CMK (cell line): ENCODE measurements around the gene AP5S1.

Experiments
- DNase-seq: peaks from one replicate; pipeline ENCODE4 v3.0.0-alpha.2; 2010; ENCODE audit warnings: low read depth

AP5S1 gene, protein sequence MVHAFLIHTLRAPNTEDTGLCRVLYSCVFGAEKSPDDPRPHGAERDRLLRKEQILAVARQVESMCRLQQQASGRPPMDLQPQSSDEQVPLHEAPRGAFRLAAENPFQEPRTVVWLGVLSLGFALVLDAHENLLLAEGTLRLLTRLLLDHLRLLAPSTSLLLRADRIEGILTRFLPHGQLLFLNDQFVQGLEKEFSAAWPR

DNA sequence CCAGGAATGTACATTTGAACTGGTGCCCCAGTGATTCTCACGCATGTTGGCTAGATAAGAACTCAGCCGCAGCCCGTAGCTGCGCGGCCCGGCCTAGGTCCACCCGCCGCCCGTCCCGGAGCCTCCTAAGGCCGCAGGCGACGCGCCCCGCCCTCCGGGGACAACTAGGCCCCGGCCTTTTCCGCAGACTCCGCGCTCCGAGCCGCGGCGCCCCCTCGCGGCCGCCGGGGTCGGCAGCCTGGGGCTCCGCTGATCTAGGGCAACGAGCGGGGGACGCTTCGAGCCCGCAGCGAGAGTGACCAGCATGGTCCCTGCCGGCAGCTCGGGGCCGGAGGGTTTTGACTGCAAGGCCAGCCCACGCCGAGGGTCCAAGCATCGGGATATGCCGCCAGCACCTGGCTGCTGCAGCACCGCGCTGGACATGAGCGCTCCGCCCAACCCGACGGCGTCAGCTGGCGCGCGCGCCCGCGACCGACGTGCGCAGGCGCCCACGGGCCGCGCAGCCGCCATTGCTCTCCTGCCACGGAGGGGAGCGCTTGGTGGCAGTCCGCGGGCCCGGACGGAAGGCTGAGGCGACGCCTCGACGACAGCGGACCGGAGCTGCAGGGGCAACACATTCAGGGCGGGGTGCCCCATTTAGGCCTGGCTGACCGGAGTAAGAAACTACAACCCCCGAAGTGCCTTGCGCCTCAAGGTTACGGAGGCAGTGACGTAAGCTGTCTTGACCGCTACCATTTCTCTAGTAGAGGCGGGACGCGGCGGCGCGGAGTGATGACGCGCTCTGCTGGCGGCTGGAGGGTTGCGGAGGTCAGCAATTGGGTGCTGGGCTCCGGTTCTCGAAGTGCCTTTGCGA lies at the start of gene AP5S1:
TSS of gene AP5S1 (plus strand) at position 500 of the 853 bp plus-strand sequence. CDS start 1,571 bp downstream, outside the sequence.
- DNase-seq = peak; percentile 97

DNA sequence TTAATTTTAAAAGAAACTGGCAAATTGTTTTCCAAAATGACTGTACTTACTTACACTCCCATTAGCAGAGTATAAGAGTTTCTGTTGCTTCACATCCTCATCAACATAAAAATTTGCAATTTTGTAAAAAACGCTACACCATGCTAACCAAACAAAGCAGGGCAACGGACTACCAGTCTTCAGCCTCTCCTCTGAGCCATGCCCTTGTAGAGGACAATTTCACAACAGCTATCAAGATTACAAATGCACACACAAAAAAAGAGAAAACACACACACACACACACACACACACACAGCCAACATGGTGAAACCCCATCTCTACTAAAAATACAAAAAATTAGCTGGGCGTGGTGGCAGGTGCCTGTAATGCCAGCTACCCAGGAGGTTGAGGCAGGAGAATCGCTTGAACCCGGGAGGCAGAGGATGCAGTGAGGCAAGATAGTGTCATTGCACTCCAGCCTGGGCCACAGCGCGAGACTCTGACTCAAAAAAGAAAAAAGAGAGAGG lies 48.7 kb upstream of the AP5S1 start:
- DNase-seq = no peak

DNA sequence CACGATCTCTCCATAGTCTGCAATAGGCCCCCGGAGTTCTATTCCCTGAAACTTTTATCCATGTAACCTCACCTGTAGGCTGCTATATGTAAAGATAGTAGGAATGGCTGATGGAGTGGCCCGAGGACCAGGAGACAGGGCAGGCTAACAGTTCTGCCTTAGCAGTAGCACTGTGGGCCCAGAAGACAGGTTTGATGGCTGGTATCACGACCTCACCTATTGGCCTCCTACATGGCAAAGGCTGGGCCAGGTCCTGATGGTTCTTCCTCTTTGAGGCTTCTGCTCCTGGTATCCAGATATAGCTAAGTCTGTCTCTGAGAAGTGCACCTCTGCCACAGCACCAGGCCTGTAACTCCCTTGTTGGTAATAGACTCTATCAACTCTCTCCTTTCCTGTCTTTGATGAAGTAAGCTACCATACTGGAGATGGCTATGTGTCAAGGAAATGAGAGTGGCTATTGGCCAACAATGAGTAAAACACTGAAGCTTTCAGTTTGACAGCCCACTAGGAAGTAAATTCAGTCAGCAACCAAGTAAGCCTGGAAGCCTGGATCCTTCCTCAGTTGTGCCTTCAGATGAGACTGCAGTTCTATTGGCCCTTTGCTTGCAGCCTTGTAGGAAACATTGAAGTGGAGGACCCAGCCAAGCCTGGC lies 44.8 kb upstream of the AP5S1 start:
- no peak for DNase-seq

- no peak for DNase-seq
These were observed 43.0 kb upstream of the AP5S1 start for GRCh38 chr20:3777381-3777715.

DNA sequence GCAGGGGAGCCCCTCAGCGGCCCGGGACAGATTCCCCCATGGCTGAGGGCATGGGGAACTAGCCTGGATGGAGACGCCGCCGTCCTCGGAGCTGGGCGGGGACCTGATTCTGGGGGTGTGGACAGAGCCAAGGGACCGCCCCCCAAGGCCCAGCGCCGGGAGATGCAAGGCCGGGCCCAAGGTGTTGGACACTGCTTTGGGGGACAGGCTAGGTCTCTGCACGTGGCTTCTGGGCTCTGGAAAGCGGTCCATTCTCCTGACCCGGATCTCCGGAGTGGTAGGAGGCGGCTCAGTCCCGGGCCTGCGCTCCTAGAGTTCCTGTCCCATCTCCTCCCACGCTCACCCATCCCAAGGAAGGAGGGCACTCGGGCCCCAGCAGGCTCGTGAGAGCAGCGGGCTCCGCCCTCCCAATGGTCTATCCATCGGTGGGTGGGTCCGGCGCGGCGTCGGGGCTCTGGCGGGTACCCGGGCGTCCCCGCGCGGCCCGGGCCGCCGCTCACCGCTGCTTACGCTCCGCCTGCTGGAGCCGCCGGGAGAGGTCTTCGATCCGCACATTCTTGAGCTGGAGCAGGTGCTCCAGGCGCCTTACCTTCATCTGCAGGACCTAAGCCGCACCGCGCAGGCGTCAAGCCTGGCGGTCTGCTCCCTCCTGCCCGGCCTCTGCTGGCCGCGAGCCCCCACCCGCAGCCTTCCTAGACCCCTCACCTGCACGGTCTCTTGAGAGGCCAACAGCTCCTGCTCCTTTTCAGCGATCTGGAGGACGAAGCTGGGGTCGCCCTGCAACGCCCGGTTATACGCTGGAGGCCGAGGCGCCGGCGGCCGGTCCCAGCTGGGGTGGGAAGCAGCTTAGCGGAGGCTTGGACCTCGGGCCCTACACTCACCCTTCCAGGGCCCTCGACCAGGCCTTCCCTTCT lies 42.4 kb upstream of the AP5S1 start:
- DNase-seq = no peak

DNA sequence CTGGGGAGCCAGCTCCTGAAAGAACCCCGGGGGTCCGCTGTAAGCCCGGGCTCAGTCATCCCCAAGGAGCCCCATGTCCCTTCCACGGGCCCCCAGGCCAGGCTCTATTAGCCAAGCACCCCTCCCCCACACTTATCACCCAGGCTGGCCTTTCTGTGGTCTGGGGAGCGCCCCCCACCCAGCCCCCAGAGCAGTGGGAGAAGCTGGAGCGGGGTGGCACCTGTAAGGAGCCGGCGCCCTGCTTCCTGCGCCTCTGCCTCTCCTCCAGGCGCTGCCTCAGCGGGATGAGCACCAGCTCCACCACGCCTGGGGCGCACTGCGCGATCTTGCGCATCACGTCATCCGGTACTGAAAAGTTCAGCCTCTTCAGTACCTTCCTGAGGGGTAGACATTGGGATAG lies 41.4 kb upstream of the AP5S1 start:
- DNase-seq = no peak

DNA sequence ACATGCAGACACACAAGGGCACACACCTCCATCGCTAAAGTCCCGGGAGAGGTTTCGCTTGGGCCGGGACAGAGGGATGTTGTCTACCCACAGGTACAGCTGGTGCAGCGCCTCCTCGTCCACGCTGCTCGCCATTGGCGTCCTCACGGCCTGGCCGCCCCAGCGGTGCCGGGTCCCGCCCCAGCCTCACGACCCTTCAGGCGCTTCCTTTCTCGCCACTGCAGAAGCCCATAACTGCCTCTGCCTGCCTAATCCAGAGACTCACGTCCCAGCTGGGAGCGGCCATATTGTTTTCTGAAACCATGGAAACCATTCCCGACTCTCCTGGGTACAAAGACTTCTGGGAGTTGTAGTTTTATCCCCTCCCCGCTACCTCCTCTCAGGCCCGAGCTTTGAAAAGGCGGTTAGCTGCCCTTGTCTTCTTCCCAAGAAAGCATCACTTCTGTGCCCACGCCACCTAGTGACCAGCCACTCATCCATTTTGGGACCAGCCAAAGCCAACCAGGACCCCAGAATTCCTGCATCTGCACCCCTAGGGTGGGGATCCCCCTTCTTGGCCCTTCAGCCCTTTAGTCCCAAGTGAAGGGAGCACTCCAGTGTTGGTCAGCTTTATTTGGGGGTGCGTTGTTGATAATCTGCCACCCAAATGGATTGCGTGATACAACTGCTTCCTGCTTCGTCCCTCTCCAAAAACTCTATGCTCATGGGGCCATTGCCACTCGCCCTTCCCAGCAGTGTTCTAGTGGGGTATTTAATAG lies 39.0 kb upstream of the AP5S1 start, which contains the start of gene SPEF1:
TSS of gene SPEF1 (minus strand) at position 296 of the 758 bp plus-strand sequence. CDS start at position 135, 161 bp downstream.
- DNase-seq = peak; percentile 82

DNA sequence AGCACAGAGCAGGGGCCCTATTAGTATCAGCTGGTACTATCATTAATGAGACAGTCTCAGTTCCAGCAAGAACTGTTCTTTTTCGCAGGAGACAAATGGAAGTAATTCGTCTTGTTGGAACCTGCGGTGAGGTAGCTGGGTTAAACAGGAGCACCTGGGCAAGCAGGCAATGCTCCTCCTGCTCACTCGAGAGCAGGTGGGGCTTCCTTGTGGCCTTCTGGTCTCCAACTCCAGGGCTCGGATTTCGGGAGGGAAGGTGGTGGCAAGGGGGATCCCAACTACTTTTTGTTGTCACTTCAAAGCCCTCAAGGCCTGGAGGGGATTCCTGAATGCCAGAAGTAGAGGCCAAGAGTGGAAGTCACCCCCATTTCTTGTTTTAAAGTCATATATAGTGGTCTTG lies 37.8 kb upstream of the AP5S1 start:
- DNase-seq = no peak

- no peak for DNase-seq
These were observed 37.3 kb upstream of the AP5S1 start for GRCh38 chr20:3783068-3783489.

GRCh38 chr20:3783511-3784195 lies 36.7 kb upstream of the AP5S1 start:
- no peak for DNase-seq

DNA sequence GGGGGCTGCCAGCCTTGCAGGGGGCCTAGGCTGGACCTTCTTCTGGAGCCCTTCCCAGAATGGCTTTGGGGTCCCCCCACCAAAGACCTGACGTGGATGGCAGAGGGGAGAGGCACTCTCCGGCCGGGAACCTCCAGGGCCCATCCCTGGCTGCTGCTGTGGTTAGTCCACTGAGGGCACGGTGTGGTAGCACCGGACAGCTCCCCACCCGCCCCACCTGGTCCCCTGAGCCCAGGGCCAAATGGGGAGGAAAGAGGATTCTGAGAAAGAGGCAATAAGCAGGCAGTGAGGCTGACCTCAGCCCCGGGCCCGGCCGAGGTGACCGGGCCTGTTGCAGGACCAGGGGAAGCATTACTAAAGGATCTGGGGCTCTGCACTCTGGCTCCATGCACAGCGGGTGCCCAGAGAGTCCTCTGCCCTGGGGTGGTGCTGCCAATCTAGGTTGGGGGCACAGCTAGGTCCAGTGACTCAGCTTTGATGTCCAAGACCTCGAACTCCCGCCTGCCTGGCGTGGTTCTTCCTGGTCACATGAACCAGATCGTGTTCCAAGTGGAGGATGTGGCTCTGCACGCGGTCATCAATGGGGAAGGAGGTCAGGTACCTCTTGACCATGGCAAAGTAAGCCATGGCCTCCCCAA lies 36.0 kb upstream of the AP5S1 start:
- no peak for DNase-seq

DNA sequence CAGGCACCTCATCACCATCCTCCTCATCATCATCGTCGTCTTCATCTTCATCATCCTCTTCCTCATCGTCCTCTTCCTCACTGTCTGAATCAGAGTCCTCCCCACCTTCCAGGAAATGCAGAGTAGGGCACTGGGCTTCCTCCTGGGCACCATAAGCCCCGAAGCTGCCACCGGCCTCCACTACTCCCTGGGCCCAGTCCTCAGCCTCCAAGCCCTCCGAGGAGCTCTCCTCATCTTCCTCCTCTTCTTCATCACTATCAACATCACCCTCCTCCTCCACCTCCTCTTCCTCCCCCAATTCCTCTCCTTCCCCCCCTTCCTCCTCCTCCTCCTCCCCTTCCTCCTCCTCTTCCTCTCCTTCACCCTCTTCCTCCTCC lies 35.5 kb upstream of the AP5S1 start:
- DNase-seq = no peak

GRCh38 chr20:3785240-3786125 lies 34.9 kb upstream of the AP5S1 start:
- DNase-seq = no peak

GRCh38 chr20:3786126-3786484 lies 34.2 kb upstream of the AP5S1 start:
- DNase-seq = no peak

DNA sequence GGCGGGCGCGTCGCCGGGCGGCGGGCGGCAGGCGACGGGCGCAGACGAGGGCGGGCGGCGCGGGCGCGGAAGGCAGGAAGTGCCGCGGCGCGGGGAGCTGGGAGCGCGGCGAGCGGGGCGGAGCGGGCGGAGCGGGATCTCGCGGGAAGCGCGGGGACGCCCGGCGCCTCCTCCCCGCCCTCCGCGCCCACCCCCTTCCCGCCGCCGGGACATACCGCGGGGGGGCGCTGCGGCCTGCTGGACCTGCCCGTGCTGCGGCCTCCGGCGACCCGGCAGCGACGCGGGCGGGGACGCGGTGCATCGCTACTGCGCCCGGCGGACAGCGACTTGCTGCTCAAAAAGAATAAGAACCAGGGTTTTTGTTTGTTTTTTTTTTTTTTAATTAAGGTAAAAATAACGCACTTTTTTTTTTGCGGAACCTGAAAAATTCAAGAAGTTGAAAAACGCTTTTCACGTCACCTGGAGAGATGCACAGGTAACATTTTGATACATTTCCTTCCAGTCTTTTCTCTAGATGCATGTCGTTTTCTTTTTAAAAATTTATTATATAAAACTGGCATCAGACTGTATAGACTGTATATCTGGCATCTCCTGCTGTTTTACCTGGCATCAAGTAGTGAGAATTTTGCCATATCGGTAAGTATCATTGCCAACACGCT lies 33.6 kb upstream of the AP5S1 start, which contains the start of gene CENPB:
TSS of gene CENPB (minus strand) at position 76 of the 659 bp plus-strand sequence. CDS start 257 bp downstream, outside the sequence.
- DNase-seq = peak; percentile 90

DNA sequence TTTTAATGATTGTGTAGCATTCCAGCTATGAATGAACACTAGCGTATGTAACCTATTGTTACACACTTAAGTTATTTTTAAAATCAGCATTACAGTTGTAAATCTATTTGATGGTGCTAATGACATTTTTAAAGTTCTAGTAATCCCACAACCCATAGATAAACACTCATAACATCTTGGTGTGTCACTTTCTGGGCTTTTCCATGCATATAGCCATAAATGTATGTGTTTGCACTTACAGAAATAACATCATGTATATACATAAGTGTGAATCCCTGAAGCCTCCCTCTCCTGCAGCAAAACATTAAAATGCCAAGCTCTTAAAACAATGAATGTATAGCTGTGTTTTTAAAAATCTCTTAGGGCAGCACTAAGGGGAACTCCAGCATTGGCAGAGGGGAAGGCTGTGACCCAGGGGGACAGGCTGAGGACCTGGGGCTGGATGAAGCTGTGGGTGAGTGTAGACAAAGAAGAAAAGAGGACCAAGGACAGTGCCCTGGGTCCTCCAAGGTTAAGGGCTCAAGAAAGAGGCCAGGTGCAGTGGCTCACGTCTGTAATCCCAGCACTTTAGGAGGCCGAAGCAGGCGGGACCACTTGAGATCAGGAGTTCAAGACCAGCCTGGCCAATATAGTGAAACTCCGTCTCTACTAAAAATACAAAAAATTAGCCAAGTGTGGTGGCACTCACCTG lies 32.9 kb upstream of the AP5S1 start:
- DNase-seq = no peak

GRCh38 chr20:3788685-3789155 lies 31.6 kb upstream of the AP5S1 start:
- DNase-seq = no peak
